ENCODE results near the gene HS6ST1.

The HS6ST1 gene

DNA sequence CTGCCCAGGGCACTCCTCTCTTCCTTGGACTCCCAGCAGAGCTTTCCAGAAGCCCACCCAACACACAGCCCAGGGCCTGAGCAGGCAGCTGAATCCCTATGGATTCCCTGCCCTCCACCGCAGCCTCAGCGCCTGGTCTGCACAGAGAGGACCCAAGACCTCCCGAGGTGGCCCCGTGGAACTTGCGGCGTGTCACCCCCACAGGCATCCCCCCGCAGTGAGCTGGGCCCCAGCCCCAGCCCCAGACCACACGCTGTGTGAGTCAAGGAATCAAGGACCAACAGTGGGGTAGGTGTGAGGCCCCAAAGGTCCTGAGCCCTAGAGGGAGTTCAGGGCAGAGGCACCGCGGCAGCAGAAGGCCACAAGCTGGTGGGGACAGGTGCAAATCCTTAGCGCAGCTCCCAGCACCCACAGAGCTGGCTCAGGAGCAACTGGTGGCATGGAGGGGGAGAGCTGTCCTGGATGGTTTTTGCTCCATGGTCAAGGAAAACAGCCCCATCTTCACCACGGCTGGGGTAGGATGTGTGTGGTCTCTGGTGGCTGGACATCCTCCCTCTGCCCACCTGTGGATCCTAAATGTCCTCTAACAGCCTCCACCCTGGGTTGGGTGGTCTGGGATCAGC lies 8.5 kb downstream of the HS6ST1 start:
- DNase-seq: peak; percentile 38

DNA sequence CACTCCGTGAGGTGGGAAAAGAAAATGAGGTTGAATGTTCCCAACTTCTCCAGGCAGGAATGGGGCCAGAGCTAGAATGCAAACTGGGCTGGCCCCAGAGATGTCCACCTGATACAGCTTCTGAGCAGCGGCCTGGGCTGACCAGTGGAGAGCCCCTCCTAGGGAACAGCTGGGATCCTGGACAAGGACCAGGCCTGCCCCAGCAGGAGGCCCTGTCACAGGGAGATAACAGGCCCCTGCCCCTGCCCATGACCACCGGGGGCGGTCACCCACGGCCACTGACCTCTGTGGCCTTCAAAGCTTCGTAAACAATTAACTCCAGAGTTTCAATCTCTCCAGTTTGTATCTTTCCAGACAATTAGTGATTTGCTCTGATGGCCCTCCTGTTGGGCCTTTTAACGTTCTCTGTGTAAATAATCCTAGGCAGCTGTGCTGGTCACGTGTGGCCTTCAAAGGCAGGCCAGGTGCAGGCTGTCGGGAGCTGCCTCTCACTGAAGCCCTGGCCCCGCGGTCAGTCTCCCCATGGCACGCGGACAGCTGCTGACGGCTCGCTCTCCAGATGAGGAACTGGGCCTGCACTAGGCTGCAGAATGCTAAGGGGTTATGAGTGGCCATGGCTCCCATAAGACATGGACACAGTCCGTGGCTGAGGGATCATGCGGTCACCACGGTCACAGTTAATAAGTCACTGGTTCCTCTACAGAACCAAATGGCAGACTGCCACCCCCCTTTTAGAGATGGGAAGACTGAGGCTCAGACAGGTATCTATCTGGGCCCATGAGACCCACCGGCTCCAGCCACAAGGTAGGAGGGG lies 9.2 kb downstream of the HS6ST1 start:
- DNase-seq: peak; percentile 67

DNA sequence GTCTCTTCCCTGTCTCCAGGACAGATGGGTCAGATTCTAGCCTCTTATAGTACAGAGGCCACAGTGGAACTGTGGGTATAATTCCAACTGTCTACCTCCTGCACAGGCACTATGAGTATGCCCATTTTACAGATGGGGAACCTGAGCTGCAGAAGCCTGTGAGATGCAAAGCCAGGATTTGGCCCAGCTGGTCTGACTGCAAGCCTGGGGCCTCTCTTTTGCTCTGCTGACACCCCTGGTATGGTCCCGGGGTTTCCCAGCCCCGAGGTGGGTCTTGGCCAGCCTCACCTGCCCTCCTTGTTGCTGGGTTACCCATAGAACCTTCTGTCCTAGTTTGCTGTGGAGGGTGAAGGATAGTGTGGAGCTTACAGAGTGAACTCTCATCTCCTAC lies 9.8 kb downstream of the HS6ST1 start:
- peak; percentile 34 for DNase-seq

DNA sequence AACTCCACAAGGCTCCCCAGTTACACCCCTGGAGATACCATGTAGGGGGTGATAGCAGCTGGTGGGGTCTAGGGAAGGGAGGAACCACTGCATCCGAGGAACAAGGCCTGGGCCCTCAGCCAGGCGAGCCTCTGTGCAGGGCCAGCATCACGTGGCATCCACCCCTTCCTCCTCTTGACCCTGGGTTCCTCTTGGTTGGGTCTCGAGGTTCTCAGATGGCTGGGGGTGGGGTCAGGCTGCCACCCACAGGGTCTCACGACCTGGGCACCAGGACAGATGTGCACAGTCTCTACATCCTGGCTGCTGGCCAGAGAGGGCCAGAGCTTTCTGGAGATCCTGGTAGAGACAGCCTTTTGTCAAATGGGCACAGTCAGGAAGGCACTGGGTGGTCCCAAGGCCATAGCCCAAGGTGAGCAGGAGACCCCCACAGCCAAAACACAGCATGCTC lies 10.4 kb downstream of the HS6ST1 start:
- no peak for DNase-seq

DNA sequence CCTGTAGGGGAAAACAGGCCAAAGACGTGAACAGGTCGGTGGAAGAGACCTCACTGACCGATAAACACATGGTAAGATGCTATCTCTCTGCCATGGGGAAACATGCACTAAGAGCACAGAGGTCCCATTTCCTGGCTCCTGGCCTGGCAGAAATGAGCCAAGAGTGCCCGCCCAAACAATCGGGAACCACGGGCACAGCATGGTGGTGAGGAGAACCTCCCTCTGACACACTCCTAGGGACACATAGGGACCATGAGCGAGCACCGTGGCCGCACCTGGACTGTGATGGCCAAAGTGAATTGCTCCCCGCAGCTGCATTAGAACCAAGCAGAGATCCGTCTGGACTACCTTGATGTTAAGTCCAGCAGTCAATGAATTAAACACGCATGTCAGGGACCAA lies 11.1 kb downstream of the HS6ST1 start:
- no peak for DNase-seq

DNA sequence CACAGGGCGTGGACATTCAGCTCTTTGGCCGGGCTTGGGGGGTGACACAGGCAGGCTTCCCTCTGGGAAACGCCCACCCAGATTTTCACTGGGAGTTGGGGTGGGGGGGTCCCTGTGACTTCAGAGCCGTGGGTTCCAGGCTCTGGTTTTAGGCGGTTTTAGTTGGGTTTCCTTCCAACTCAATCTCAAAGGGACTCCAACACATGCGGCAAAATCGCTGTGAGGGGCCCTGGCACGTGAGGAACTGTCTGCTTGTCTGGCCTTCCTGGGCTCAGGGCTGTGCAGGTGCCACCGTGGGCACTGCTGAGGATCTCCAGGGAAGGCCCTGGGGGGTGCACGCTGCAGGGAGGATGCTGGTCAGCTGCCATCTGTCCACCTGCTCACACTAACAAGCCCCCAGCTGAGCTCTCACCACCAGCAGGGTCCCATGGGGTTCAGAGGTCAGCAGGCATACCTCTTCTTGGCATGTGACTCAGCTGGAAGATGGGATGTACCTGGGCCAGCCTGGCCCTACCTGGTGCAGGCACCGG lies 11.7 kb downstream of the HS6ST1 start:
- DNase-seq: no peak

DNA sequence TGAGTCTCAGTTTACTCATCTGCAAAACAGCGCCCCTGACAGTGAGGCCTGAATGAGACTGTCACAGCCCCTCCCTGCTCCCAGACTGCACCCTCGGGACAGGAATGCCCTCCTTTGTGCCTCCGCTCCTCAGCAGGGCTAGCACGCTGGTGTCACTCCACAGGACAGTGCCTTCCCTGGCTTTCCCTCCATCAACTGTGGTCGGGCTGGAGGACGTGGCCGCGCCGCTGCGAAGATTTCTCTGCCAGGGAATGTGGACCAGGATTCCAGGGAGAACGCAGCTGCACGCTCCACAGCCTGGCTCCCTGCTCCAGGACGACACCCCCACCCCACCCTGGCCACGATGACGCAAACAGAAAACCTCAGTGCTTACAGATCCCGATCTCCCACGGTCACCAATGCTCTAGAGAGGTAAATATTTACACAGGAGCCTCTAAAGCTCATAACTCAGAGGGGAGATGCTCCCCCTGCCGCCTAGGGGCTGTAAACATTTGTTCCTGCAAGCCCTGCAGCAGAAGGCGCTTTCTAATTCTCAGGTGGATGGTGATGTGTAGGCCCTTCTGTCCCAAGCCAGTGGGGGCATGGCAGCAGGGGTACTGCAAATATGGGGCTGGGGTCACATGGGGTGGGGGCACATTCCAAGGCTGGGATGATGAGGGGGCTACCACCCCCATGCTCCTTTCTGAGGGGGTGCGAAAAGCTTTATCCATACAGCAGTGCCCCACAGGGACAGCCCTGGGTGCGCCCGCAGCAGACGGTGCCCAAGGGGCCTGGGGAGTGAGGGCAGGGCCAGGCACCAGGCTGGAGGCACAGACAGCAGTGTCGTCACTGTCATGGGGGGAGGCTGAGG lies 12.4 kb downstream of the HS6ST1 start:
- peak; percentile 87 for DNase-seq

DNA sequence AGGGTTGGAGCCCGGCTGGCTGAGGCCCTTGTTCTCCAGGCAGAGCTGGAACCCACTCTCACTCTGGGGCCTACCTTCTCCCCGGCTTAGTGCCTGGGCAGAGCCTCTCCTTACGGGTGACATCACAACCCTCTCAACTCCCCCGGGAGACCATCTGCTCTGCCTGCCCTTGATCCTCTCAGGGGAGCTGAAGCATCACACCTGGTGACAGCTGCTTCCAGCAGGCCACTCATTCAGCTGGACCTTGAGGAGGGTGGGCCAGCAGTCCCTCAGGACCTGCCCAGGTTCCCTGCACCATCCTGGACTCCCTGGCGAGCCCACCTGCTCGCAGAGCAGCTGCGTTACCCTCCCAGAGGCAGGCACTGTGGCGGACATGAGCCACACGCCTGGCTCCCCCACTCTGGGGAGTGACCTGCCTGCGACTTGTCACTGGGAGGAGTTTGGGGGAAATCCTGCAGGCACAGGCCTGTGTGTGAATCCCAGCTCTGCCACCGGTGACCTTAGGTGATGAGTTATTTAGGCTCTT lies 13.1 kb downstream of the HS6ST1 start:
- DNase-seq: no peak

DNA sequence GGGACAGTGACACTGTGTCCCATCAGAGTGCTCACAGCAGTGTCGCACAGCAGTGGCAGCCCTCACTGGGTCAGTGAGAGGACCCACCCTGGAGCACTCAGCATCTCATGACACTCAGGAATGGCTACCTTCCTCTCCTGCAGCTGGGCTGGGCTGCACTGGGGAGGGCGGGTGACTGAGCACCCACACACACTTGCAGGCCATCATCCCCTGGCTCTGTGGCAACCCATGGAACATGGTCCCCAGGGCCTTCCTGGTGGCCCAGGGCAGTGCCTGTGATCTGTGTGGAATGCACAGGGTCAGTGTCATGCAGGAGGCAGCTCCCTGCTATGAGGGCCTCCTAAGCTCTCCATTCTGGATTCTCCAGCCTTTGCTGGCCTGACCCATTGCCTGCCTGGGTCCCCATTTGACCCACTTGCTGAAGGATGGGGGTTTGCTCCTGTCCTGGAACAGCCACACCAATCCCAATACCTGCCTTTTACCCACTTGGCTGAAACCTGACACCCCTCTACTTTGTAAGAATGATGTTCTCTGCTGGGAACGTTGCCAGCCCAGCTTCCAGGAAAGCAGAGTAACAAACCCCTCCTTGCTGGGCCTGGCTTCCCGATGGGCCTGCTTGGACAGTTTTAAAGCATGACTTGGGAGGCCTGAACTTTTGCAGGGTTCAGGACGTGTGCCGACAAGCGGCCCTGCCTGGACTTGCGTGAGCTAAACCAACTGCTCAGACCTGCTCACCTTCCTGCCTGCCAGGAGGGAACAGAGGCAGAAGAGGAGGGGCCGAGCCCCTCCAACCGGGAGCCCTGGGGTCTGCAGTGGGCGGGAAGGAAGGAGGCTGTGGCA lies 13.7 kb downstream of the HS6ST1 start:
- peak; percentile 78 for DNase-seq

DNA sequence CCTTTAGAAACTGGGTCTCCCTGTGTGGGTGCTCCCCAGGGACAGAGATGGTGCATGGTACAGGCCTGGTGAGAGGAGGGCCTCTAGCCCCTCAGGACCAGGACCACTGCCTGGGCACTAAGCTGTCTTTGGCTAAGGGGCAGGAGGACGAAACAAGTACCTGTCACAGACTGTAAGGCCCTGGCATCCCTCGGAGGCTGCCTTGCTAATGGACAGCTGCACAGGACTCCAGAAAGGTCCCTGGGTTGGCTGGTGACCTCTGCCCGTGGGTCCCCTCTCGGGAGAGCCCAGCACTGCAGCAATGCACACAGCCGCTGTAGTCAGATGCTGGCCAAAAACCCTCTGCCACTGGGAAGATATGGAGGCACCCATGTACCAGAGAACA lies 14.3 kb downstream of the HS6ST1 start:
- DNase-seq: no peak

DNA sequence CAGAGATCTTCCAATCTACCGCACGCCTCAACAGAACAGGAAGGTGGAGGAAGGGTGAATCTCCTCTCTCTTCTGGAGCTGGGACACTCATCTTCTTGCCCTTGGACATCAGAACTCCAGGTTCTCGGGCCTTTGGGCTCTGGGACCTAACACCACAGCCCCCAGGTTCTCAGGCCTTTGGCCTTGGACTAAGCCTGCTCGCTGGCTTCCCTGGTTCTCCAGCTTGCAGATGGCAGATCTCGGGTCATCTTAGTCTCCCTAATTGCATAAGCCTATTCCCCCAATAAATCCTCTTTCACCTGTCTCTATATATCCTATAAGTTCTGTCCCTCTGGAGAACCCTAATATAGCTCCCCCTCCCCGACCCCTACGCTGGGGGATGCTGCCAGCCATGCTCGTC lies 14.8 kb downstream of the HS6ST1 start:
- DNase-seq: no peak

DNA sequence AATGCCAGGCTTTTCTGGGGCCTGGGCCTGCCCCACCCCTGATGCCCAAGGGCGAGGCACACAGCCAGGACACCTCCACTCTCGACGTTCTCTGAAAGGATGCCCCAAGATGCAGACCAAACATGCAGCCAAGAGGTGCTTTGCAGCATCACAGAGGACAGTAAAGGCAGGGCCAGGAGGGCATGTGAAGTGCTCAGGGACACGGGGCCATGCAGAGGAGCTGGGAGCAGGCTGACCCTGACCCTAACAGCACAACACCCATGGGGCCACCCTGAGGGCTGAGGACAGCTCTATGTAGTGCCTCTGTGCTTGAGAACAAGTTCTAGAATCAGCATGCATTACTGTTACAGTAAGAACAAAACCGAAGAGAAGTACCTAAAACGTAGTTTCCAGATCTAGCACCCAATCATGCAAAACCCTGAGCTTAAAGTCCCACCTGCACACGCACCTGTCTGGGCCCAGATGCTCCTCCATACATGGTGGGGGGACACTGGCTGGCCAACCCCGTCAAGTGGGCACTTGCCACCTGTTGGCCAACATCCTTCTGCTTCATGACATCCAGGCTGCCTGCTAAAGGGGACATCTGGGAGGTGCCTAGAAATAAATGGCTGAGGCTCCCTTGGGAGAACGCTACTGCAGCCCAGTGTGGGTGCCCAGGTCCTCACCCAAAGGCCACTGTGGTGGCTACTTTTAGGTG lies 15.4 kb downstream of the HS6ST1 start:
- no peak for DNase-seq

DNA sequence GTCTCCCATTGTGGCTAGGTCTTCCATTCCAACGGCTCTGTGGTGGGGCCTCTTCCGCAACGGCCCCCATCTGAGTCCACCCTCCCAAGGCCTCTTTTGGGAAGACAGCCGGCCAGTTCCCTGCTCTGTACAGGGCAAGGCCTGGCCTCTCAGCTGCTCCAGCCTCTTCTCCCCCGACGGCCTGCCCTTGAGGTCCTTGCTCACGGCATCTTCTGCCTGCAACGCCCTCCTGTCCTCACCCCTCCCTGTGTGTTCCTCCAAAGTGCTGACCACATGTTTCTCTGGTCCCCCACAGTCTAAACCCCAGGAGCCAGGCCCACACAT lies 16.0 kb downstream of the HS6ST1 start:
- no peak for DNase-seq

DNA sequence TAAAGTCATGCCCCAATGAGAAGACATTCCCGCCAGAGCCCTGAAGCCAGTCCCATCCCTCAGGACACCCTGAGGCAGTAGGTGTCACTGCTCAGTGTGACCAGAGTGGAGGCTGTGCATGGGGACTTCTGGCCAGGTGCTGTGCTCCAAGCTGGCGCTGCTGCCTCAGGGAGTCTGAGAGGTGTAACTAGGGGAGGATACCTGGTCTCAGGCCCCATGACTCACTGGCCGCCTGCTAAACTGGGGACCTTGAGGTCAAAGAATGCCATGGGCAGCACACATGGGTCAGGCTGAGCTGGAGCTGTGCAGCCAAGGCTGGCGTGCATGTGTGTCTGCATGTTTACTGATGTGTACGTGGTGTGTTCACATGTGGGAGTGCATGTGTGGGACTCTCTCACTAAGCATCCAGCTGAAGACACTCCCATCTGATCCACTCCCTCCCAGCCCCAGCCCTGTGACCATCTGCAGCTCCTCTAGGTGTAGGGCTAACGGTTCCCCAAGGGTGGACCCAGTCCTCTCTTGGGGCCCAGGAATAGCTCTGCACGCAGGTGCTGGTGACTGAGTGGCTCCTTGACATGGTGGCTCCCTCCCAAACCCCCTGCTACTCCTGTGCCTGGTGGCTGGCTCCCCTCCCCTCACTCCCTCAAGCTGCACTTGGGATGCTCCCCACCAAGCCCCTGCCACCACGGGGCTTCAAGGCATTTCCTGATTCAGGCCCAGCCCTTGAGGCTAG lies 16.5 kb downstream of the HS6ST1 start:
- no peak for DNase-seq

DNA sequence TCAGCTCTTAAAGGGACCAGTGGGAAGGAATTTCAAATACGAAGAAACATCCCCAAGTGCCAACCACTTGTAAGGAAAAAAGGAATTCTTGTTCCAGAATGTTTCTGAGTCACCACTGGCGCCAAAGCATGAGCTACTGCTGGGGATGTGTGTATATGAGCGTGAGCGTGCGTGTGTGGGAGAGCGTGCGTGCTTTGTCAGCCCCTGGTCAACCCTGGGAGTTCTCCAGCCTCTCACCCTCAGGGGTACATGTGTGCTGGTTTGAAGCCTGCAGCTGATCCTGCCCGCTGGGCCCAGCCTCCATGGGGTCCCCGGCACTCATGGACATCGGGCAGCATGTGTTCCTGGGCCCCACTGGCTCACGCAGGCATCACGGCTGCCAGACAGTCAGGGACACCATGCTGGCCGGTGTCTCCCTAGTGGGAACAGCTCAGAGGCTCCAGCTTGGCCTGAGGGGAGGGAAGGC lies 17.1 kb downstream of the HS6ST1 start:
- DNase-seq: no peak

DNA sequence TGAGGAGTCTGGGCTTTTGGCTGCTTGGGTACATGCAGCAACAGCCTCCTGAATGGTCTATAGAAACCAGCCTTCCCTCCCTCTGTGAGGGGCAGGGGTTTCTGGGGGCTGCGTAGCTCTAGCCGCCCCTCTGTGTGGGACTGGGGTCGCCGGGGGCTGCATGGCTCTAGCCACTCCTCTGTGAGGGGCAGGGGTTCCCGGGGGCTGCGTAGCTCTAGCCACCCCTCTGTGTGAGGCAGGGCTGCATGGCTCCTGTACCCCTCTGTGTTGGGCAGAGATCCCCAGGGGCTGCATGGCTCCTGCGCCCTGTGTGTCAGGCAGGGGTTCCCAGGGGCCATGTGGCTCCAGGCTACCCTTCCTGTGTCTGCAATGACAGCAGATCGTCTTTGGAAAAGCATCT lies 17.6 kb downstream of the HS6ST1 start:
- DNase-seq: no peak

DNA sequence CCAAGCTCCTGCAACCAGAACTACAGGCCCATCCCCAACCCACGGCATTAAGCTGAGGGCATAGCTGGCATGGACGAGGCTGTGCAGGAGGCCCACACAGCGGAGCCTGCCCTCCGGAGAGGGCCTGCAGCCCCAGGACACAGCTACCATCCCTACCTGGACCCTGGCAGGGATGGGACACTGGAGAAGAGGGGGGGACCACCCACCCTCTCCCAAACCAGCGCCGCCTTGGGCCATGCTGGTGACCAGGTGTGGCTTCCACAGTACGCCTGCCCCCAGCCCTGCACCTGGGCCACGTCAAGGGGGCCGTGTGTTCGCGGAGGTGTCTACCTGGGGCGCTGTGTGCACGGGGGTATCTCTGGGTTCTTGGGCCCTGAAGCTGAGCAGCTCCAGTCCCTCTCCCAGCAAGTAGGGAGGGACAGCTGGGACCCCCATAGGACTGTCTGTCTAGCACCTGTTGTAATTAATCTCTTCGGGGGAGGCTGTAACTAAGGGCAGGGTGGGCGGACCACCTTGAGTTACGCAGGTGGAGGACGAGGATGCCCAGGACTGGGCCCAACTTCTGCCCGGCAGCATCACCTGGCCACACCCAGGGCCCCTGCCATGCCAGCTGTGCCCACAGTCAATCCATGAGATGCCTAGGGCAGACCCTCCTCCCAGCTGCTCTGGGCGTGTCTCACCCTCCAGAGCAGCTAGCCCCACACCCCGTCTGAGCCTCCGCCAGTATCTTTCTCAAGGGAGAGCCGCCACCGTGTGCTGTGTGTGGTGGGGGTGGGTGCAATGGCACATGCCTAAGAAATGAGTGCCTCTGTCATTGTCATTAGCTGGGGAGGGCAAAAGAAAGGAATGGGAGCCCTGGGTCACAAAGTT lies 18.3 kb downstream of the HS6ST1 start:
- DNase-seq: no peak

DNA sequence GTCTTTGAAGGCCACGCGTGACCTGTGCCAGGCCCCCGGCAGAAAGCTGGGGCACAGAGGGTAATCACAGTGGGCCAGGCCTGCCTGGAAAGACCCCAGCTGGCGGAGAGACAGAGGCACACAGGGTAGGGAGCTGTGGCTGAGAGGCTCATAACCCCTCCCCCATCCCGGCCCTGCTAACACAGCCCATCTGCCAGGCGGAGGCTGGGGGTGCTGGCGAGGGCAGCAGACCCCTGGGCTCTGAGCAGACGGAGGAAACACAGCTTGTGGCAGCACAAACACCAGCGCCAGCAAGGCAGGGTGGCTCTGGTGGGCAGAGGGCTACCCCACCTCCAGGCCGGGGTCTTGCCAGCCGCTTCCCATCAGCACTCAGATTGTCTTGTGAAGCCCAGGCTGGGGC lies 19.0 kb downstream of the HS6ST1 start:
- DNase-seq: no peak

DNA sequence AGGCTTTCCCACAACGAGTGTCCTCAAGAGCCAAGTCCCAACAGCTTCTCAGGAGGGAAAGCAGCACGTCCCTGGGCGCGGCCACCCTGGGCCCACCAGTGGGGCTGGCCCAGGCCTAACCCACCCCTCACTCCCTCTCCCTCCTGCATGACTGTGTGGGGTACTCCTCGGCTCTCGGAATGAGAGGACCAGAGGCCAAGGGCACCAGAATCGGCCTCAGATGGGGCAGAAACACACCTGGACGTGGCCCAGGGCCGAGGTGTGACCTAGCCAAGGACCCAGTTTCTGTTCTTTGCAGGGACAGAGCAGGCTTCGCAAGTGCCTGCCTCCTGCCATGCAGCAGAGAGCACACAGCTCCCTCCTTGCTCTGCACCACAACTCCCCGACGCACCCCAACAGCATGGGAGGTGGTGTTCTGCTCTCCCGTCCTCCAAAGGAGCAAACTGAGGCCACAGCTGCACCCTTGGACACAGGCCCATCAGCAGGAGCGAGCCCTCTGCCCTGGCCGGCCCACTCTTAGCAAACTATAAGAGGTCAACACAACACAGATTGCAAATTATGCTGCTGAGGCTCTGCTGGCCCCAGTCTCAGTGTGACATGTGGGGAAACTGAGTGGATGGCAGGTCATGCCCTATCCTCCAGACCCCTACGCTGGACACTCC lies 19.7 kb downstream of the HS6ST1 start:
- no peak for DNase-seq
